CD4-positive, CD25-positive, alpha-beta regulatory T cell (primary cell): ENCODE measurements around the gene LALBA. TPM values are rescaled to one million over a fixed set of nuclear protein-coding genes. Genes with fewer than 3 reads are reported as not detected.
"Not testable (repeated sequence)": the region's sequence is repeated elsewhere in the genome, so short reads cannot be mapped to it uniquely, and the experiment has no call there.

ENCODE experiments used
- ATAC-seq, 2 donors: fragments of 150-1000 bp; cut with Tn5 transposase; one replicate each; pipeline ENCODE4 v1.10.0; 2021; ENCODE audit warnings: low read depth in 2 of 2, moderate number of reproducible peaks in 2 of 2, moderate library complexity in 1 of 2
- DNase-seq, 3 donors: peaks; one replicate each; pipeline versions ENCODE4 v3.0.0 to v3.0.0-alpha.2; 2012 to 2022; ENCODE audit warnings: mixed read lengths in 1 of 3
- H3K27ac ChIP-seq: one replicate; pipeline ENCODE4 v1.7.0; 2013; ENCODE audit warnings: mild to moderate bottlenecking, low read length; ENCODE audit not compliant: insufficient read depth, poor library complexity, severe bottlenecking
- H3K27me3 ChIP-seq: one replicate; pipeline ENCODE4 v1.7.0; 2013; ENCODE audit warnings: low read length; ENCODE audit not compliant: control insufficient read depth, insufficient read depth
- H3K36me3 ChIP-seq: one replicate; pipeline ENCODE4 v1.7.0; 2013; ENCODE audit warnings: mild to moderate bottlenecking, low read length, moderate library complexity; ENCODE audit not compliant: control insufficient read depth, insufficient read depth
- H3K4me1 ChIP-seq: 2 replicates; pipeline ENCODE4 v1.7.0; 2013; ENCODE audit warnings: mild to moderate bottlenecking, low read length; ENCODE audit not compliant: insufficient read depth, control insufficient read depth, poor library complexity, severe bottlenecking
- H3K4me3 ChIP-seq: one replicate; pipeline ENCODE4 v1.7.0; 2013; ENCODE audit warnings: low read depth, mild to moderate bottlenecking, low read length, moderate library complexity
- H3K9me3 ChIP-seq, 2 experiments: 1 replicate in 1 of 2; 2 replicates in 1 of 2; pipeline ENCODE4 v1.7.0; 2013; ENCODE audit warnings: low read length in 2 of 2, mild to moderate bottlenecking in 1 of 2, moderate library complexity in 1 of 2; ENCODE audit not compliant: control insufficient read depth in 2 of 2
- H3K27ac Mint-ChIP-seq, 3 donors: one replicate each; pipeline ENCODE4 v1.8.0; 2020 to 2022; ENCODE audit warnings: mild to moderate bottlenecking in 3 of 3, mixed read lengths in 3 of 3, moderate library complexity in 2 of 3
- H3K27me3 Mint-ChIP-seq: one replicate; pipeline ENCODE4 v1.8.0; 2022; ENCODE audit warnings: mild to moderate bottlenecking, mixed read lengths
- H3K36me3 Mint-ChIP-seq: one replicate; pipeline ENCODE4 v1.8.0; 2020; ENCODE audit warnings: mixed read lengths
- H3K4me1 Mint-ChIP-seq, 4 donors: one replicate each; pipeline ENCODE4 v1.8.0; 2020 to 2022; ENCODE audit warnings: mixed read lengths in 4 of 4, mild to moderate bottlenecking in 1 of 4
- H3K4me3 Mint-ChIP-seq, 4 donors: one replicate each; pipeline ENCODE4 v1.8.0; 2020 to 2022; ENCODE audit warnings: mild to moderate bottlenecking in 4 of 4, mixed read lengths in 4 of 4, moderate library complexity in 3 of 4
- H3K9me3 Mint-ChIP-seq, 7 donors: one replicate each; pipeline ENCODE4 v1.8.0; 2020 to 2022; ENCODE audit warnings: mixed read lengths in 7 of 7, mild to moderate bottlenecking in 3 of 7, moderate library complexity in 2 of 7
- polyA plus RNA-seq, 4 donors: library from polyadenylated mRNA; unstranded; fragments of 300-500 nt; fragmentation: Illumina TruSeq; gene quantifications; one replicate each; pipeline ENCODE4 v1.2.3, GENCODE V29; 2021
- total RNA-seq: library from RNA; stranded (reverse); gene quantifications from one replicate; pipeline ENCODE4 v1.2.3, GENCODE V29; 2022

LALBA gene
- total and polyA plus RNA-seq, 5 donors from 2014 or later = not detected

GRCh38 chr12:48527891-48528670 lies 41.8 kb downstream of the LALBA start:
- H3K9me3 ChIP-seq = no peaks in the 10 kb centered on the region
- H3K27ac ChIP-seq = no peak overlapping the region
- H3K4me3 Mint-ChIP-seq = no peak overlapping the region
- H3K27ac Mint-ChIP-seq = no peak overlapping the region
- H3K4me3 ChIP-seq = no peak overlapping the region
- ATAC-seq = no peak
- no peaks in the 10 kb centered on the region for H3K27me3 ChIP-seq
- H3K36me3 ChIP-seq = no peaks in the 10 kb centered on the region
- DNase-seq = no peak
- H3K4me1 Mint-ChIP-seq = peaks cover 0 to 9% (median 3%) of the 10 kb centered on the region in 4 donors
- H3K4me1 ChIP-seq = no peaks in the 10 kb centered on the region
- H3K9me3 Mint-ChIP-seq = peaks cover 0 to 4% (median 0%) of the 10 kb centered on the region in 7 donors
- H3K27me3 Mint-ChIP-seq = peaks cover 15% of the 10 kb centered on the region
- no peaks in the 10 kb centered on the region for H3K36me3 Mint-ChIP-seq

GRCh38 chr12:48525332-48525731 lies 44.5 kb downstream of the LALBA start, which contains the start of gene OR8S1:
OR8S1 (plus strand) TSS chr12:48525632; CDS start chr12:48525632, 0 bp downstream.
- Histone ChIP-seq H3K36me3 (no peaks in the 10 kb centered on the region), H3K27ac (no peak within 1 kb of the TSS), H3K27me3 (no peaks in the 10 kb centered on the region), H3K4me1 (no peaks in the 10 kb centered on the region), H3K4me3 (no peak within 1 kb of the TSS), H3K9me3 (no peaks in the 10 kb centered on the region)
- Mint-ChIP-seq H3K36me3 (no peaks in the 10 kb centered on the region), H3K4me3 (no peak within 1 kb of the TSS), H3K9me3 (peaks cover 0 to 2% (median 0%) of the 10 kb centered on the region in 7 donors), H3K27ac (no peak within 1 kb of the TSS), H3K27me3 (peaks cover 10% of the 10 kb centered on the region), H3K4me1 (no peaks in the 10 kb centered on the region)
- ATAC-seq (no peak), DNase-seq (no peak)

- DNase-seq, H3K27ac Mint-ChIP-seq, H3K4me1 ChIP-seq, H3K27me3 ChIP-seq, H3K4me1 Mint-ChIP-seq, H3K36me3 Mint-ChIP-seq, H3K36me3 ChIP-seq, H3K9me3 Mint-ChIP-seq, H3K4me3 ChIP-seq, H3K27ac ChIP-seq, H3K9me3 ChIP-seq, H3K4me3 Mint-ChIP-seq, H3K27me3 Mint-ChIP-seq, ATAC-seq: not testable (repeated sequence)
Observed at GRCh38 chr12:48520381-48520780, 49.5 kb downstream of the LALBA start.

Other genes with a start within 250 kb of the LALBA start
- gene ZNF641, start 219.1 kb downstream of the LALBA start, total RNA-seq = 20.4 TPM
- 10 to 100 TPM in 1 of 4 donors, 1 to 10 TPM in 3; 9.2 to 14.3 (median 9.6) TPM for gene ZNF641, start 219.1 kb downstream of the LALBA start, polyA plus RNA-seq
- not detected for gene ANP32D, start 97.5 kb downstream of the LALBA start, total RNA-seq
- gene ANP32D, start 97.5 kb downstream of the LALBA start, polyA plus RNA-seq = not detected
- gene C12orf54, start 87.5 kb downstream of the LALBA start, total RNA-seq = not detected
- not detected for gene C12orf54, start 87.5 kb downstream of the LALBA start, polyA plus RNA-seq
- gene OR8S1, start 44.4 kb downstream of the LALBA start, total RNA-seq = not detected
- not detected for gene OR8S1, start 44.4 kb downstream of the LALBA start, polyA plus RNA-seq
- 116 TPM for gene KANSL2, start 112.2 kb upstream of the LALBA start, total RNA-seq
- 10 to 100 TPM; 30.9 to 40.8 (median 39.7) TPM for gene KANSL2, start 112.2 kb upstream of the LALBA start, polyA plus RNA-seq
- 117 TPM for gene CCNT1, start 146.7 kb upstream of the LALBA start, total RNA-seq
- 10 to 100 TPM; 11.4 to 21.0 (median 16.1) TPM for gene CCNT1, start 146.7 kb upstream of the LALBA start, polyA plus RNA-seq
- gene ADCY6, start 219.0 kb upstream of the LALBA start, total RNA-seq = 0.12 TPM
- gene ADCY6, start 219.0 kb upstream of the LALBA start, polyA plus RNA-seq = not detected
- 9.1 TPM for gene CACNB3, start 248.4 kb upstream of the LALBA start, total RNA-seq
- 1 to 10 TPM in 2 of 4 donors, under 1 TPM in 2; 0.32 to 2.3 (median 0.83) TPM for gene CACNB3, start 248.4 kb upstream of the LALBA start, polyA plus RNA-seq